GM12891 (cell line): ENCODE data around the gene MYCBP.

Experiments used
- PAX5 ChIP-seq: IDR thresholded peaks from 2 replicates; pipeline ENCODE4 v1.6.1; 2011; ENCODE audit warnings: low read length, moderate library complexity, mild to moderate bottlenecking; ENCODE audit not compliant: insufficient read depth, severe bottlenecking
- POLR2A ChIP-seq: IDR thresholded peaks from 2 replicates; pipeline ENCODE4 v1.6.1; 2011; ENCODE audit warnings: low read depth, low read length, control low read depth
- POLR2AphosphoS5 ChIP-seq: IDR thresholded peaks from 2 replicates; pipeline ENCODE4 v1.6.1; 2011; ENCODE audit warnings: low read depth, low read length, control low read depth
- POU2F2 ChIP-seq: IDR thresholded peaks from 2 replicates; pipeline ENCODE4 v1.6.1; 2011; ENCODE audit warnings: low read depth, mild to moderate bottlenecking, control low read depth, low read length, moderate library complexity
- SPI1 ChIP-seq: IDR thresholded peaks from 2 replicates; pipeline ENCODE4 v1.6.1; 2011; ENCODE audit warnings: low read depth, low read length, control low read depth
- TAF1 ChIP-seq: IDR thresholded peaks from 2 replicates; pipeline ENCODE4 v1.6.1; 2011; ENCODE audit warnings: low read depth, low read length, control low read depth

- TF ChIP-seq TAF1 (no peak), SPI1 (no peak), POU2F2 (no peak), POLR2AphosphoS5 (no peak), POLR2A (no peak), PAX5 (no peak)
These were observed 40.8 kb downstream of the MYCBP start for GRCh38 chr1:38832370-38832734.
